Activated naive CD4-positive, alpha-beta T cell treated with anti-CD3 and anti-CD28 coated beads, Interleukin-2, amount 50 U/mL, for 16 hours (primary cell): ENCODE data around the gene MBTPS2.
"Not testable (repeated sequence)": the region's sequence is repeated elsewhere in the genome, so short reads cannot be mapped to it uniquely, and the experiment has no call there.

ENCODE experiments used
- DNase-seq: peaks from one replicate; pipeline ENCODE4 v3.0.0-alpha.2; 2020

The MBTPS2 gene

GRCh38 chrX:21863241-21863640 lies 23.8 kb downstream of the MBTPS2 start:
- DNase-seq, result no peak

DNA sequence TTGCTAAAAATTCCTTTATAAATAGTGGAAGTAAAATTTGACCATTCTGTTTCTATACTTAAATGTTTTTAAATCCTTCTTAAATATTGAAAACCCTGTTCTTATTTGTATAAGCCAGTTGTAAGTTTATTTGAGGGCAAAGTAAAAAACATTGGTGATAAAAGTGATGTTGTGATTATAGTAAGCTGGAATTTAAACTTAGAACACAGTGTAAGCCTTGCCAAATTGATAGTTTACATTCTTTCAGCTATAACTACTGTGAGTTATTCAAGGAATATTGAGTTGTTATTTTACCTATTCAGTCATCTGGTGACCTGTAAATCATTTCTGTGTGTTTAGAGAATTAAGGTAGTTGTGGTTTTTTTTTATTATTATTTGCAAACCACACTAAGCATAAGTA lies 26.0 kb downstream of the MBTPS2 start:
- no peak for DNase-seq

GRCh38 chrX:21870494-21870893 lies 31.1 kb downstream of the MBTPS2 start:
- DNase-seq, result no peak

GRCh38 chrX:21873063-21873775 lies 33.8 kb downstream of the MBTPS2 start:
- DNase-seq, result no peak

GRCh38 chrX:21874182-21874581 lies 34.8 kb downstream of the MBTPS2 start:
- not testable (repeated sequence) for DNase-seq

GRCh38 chrX:21875013-21875412 lies 35.6 kb downstream of the MBTPS2 start:
- no peak for DNase-seq

DNA sequence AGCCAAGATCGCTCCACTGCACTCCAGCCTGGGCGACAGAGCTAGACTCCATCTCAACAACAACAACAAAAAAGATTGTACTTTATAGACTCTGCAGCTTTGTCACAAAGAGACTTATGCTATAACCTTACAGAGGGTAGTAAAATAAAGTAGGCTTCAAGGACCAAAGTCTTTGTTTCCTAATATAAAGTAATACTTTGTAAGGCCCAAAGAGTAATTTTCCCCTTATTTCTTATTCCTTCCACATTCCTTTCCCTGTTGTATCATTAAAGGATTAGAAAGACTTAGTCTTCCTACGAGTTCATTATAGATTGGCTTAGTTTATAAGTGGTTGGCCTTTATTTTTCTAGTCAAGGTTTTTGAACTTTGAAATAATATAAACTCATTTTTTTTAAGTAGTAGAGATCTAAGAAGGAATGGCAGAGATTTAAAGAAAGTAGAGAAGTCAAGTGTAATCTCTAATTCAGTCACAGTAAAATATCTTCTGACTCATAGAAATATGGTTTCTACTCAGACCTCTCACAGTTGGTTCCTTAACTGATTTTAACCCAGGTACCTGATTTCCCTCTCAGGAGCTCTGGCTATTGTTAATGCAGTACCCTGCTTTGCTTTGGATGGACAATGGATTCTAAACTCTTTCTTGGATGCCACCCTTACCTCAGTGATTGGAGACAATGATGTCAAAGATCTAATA lies 42.6 kb downstream of the MBTPS2 start:
- no peak for DNase-seq

DNA sequence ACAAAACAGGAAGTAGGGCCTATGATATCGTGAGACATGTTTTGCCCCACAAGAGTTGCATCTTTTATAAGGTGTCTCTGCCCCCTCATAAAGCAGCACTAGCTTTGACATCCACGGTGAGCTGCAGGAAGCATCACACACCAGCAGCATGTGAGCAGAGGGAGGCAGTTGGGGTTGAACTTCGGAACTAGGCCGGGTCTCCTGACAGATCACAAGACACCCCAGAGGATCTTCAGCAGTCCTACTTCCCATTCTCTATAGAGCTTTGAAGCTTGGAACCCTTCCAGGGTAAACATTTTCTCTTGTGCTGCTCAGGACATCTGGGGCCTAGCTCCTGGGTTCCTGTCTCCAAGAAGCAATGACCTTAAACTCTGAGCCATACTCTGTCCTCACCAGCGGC lies 43.8 kb downstream of the MBTPS2 start:
- DNase-seq, result no peak

DNA sequence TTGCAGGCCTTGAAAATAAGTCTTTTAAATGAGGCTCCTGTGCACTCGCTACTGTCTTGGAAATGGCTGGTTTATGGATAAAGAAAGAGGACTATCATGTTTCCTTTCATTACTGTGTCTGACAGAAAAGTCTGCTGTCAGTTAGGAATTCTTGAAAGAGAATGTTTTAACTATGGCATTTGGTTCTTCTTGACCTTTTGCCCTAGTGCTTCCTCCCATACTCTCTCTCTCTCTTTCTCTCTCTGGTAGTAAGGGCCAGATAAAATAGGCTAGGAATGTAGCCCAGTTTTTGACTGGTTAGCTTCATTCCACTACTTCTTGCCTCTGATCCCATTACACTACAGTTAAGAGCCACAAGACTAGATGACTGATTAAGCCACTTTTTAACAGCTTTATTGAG lies 46.2 kb downstream of the MBTPS2 start:
- DNase-seq, result no peak

GRCh38 chrX:21905313-21905712 lies 65.9 kb downstream of the MBTPS2 start:
- DNase-seq, result no peak

DNA sequence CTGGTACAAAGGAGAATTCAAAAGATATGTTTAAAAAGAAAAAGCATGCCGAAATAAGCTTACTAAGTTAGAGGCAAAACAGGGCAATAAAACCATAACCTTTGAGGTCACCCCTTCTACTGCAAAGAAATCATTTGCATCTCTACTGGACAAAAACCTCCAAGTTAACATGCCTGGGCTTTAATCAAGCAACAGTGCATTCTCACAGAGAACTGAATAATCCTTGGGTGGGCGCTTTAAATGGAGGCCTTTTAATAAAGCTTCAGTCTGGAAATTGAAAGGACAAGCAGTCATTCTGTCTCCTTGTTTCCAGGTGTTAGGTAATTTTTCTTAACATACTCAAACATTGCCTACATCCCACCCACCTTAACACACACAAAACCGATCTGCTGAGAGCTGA lies 66.5 kb downstream of the MBTPS2 start:
- DNase-seq, result no peak

GRCh38 chrX:21907260-21907659 lies 67.8 kb downstream of the MBTPS2 start:
- DNase-seq, result no peak

DNA sequence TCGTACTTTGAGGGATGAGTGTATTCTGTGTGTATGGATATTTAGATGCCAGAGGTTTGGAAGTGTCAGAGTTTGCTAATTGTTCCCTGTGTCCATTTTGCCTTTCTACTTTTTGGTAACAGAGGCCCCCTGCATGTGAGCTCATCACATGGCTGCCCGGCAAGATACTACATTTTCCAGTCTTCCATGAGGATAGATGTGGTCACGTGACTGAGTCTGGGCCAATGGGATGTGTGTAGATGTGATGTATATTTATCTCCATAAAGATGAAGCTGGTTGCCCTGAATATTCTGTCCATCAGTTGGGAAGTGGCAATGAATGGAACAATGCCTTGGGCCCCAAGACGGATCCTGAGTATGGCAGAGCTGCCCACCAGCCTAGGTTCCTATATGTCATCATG lies 72.1 kb downstream of the MBTPS2 start:
- DNase-seq, result no peak

- no peak for DNase-seq
Observed at GRCh38 chrX:21912220-21912619, 72.8 kb downstream of the MBTPS2 start.

GRCh38 chrX:21912989-21913388 lies 73.6 kb downstream of the MBTPS2 start:
- DNase-seq, result no peak

- DNase-seq, result no peak
Observed at GRCh38 chrX:21926116-21926515, 86.7 kb downstream of the MBTPS2 start.

DNA sequence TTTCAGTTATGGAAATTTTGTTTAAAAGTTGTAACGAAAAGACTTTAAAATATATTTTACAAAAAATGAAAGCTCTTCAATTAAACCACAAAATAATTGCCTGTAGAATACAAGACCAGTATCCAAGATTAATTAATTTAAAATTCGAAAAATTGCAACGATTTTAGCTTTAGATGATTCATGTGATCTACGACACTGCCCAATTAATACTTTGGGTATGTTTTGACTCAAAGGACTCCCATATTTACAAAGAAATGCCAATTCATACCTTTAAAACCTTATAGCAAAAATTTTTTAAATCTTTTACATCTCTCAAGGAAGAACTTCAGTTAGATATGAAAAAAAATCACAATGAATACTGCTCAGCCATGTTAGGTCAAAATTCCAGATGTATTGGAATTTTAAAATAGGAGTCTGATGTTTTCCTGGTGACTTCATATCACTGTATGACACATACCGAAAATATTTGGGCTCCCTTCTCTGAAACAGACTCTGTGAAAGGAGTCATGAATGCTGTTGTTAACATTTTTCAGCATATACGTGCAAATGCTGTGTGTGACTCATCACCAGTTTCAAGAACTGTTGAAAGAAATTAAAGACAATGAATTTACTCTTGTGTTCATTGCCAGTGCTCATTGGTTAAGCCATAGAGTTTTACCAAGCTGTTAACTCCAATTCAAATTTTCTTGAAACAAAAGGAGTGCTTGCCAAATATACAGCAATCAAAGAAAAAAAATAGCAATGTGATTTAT lies 87.3 kb downstream of the MBTPS2 start:
- DNase-seq, result no peak

GRCh38 chrX:21929209-21929608 lies 89.8 kb downstream of the MBTPS2 start:
- no peak for DNase-seq

- DNase-seq, result no peak
Observed at GRCh38 chrX:21930986-21931385, 91.6 kb downstream of the MBTPS2 start.

GRCh38 chrX:21932292-21933002 lies 93.0 kb downstream of the MBTPS2 start:
- DNase-seq, result no peak

DNA sequence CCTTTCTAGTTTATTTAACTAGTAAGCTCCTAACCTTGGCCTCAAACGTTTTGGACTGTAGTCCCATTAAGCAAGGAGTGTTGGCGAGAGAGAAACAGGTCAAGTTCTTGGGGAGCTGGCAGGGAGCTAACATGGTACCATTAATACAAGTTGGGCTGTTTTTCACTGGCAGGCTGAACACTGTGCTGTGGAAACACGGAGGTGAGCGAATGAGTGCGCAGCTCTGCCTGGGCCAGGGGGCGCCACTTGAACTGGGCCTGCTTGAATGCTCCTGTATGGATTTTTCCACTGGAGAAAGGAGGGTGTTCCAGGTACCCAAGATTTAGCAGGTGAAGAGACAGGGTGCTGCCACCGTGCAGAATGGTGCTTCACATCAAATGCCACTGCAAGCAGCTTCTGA lies 93.7 kb downstream of the MBTPS2 start:
- DNase-seq, result no peak

DNA sequence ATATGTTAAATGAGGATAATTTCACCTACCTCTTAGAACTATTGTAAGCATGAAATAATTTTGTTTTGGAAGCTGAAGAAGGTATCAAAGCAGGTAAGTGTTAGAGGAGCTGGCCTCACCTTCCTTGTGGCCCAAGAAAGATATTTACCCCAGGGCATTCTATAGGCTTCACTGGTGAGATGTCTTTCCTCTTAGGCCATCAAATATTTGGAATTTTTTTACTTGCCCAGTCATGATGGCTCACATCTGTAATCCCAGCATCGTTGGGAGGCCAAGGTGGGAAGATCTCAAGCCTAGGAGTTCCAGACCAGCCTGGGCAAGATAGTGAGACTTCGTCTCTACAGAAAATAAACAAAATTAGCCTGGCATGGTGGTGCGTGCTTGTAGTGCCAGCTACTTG lies 95.0 kb downstream of the MBTPS2 start:
- no peak for DNase-seq
